Measurements from ENCODE around the gene CKAP2.

GRCh38 chr13:52419080-52419479 is 36.2 kb upstream of the CKAP2 start:
- TF ChIP-seq YY1 (IDR thresholded peaks at IDR 0.05; ENCODE audit: insufficient read depth, insufficient read length) (no peak), ZNF274 (IDR thresholded peaks at IDR 0.05; ENCODE audit: low read depth, low read length) (no peak)
